HuH-7 (cell line): Measurements from ENCODE around the gene FBXO24.

Experiments
- DNase-seq: peaks from one replicate; pipeline ENCODE4 v3.0.0; 2011; ENCODE audit warnings: low spot score

Gene FBXO24

GRCh38 chr7:100591596-100591995, 5.5 kb downstream of the FBXO24 start:
- no peak for DNase-seq

DNA sequence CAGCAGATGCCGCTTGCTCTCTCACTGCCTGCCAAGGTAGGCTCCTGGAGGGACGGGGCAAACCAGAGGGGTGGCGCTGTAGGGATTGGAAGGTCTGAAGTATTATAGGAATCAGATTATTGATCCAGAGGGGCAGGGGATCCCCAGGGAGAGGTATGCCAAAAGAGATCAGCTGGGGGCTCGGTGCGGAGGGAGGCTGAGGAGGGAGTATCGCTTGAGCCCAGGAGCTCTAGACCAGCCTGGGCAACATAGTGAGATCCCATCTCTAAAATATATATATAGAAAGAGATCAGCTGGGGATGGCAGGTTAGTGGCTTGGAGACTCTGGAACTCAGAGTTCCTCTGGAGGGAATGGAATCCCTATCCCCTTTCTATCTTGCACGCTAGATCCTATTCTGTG, 9.1 kb downstream of the FBXO24 start:
- no peak for DNase-seq

DNA sequence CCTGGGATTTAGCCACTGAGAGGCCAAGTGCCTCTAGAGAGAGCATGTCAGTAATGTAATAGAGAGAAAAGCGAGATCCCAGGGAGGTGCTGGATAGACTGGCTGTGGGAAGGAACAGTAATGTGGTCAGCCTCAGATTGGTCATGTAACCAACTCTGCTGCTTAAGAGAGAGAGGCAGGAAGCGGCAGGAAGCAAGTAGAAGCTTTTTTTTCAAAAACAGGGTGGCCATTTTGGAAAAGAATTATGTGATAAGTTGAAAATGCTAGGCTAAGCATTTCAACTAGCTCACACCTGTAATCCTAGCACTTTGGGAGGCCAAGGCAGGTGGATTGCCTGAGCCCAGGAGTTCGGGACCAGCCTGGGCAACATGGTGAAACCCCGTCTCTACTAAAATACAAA, 12.3 kb downstream of the FBXO24 start:
- no peak for DNase-seq

DNA sequence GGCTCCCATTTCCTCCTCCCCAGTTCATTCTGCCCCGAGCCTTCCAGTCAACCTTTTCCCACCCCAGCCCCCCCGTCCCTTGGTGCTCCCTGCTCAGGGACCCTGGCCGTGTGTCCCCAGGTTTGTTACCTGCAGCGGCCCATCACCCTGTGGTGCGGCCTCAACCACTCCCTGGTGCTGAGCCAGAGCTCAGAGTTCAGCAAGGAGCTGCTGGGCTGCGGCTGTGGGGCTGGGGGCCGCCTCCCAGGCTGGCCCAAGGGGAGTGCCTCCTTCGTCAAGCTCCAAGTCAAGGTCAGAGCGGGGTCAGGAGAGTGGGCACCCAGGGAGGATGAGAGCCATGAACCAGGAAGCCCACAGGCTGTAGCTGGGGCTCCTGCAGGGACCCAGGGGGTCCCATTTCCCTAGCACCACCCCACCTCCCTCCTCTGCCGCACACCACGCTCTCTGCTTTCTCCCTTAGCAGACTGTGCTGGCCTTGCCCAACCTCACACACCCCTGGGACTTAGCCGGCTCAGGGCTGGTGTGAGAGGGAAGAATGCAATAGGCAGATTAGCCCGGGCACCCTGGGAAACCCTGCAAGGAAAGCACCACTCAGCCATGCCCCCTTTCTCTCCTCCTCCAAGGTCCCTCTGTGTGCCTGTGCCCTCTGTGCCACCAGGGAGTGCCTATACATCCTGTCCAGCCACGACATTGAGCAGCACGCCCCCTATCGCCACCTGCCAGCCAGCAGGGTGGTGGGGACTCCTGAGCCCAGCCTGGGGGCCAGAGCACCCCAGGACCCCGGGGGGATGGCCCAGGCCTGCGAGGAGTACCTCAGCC, 14.0 kb downstream of the FBXO24 start:
- no peak for DNase-seq

DNA sequence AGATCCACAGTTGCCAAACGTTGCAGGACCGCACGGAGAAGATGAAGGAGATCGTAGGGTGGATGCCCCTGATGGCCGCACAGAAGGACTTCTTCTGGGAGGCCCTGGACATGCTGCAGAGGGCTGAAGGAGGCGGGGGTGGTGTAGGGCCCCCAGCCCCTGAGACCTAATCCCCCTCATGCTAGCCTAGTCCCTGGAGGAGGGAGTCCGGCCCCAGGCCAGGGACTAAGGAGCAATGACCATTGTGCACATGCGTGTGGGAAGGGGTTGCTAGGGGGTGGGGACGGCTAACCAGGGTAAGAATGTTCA, 14.6 kb downstream of the FBXO24 start:
- DNase-seq: no peak

- no peak for DNase-seq
Measured at GRCh38 chr7:100602889-100603725, 17.0 kb downstream of the FBXO24 start.

- no peak for DNase-seq
Measured at GRCh38 chr7:100603726-100604027, 17.5 kb downstream of the FBXO24 start.

DNA sequence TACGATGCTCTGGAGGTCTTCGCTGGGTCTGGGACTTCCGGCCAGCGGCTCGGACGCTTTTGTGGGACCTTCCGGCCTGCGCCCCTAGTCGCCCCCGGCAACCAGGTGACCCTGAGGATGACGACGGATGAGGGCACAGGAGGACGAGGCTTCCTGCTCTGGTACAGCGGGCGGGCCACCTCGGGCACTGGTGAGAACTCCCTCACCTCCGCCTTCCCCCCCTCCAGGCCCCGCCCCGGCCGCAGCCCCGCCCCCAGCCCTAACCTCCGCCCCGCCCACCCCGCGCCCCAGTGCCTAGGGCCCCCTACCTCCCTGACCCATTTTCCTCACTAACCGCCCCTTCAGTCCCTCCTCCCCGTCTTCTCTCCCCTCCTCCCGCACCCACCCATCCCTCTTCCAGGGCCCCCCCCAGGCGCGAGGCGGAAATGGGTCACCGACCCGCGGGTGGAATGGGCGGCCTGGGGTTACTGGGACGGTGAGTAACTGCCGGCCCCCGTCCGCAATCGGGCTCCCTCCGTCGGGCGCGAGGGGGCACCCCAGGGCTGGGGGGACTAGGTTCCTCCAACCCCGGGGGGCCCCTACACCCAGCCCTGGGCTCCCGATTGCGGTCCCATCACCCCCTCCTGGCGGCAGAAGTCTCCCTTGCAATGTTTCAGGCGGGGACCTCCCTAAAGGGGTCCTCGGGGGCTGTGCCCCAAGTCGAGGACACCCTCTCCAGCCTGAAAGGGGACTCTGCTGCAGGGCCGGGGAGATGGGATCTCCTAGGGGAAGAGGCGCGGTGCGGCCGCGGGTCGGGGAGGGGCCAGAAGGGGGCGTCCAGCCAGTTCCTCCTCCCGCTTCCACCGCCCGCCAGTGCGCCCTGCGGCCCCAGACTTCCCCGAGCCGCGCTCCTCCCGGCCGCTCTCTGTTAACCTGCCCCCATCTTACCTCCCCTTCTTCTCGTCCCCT, 18.2 kb downstream of the FBXO24 start:
- no peak for DNase-seq

- no peak for DNase-seq
Measured at GRCh38 chr7:100604976-100605911, 19.1 kb downstream of the FBXO24 start.

GRCh38 chr7:100606313-100606712, 20.2 kb downstream of the FBXO24 start:
- no peak for DNase-seq

GRCh38 chr7:100607111-100607510, 21.0 kb downstream of the FBXO24 start:
- no peak for DNase-seq

- DNase-seq: no peak
Measured at GRCh38 chr7:100609958-100610357, 23.8 kb downstream of the FBXO24 start.

GRCh38 chr7:100611983-100612729, 26.0 kb downstream of the FBXO24 start, which contains the start of gene MOSPD3:
MOSPD3 (plus strand) TSS chr7:100612540; CDS start chr7:100612792, 252 bp downstream.
- peak; percentile 100 for DNase-seq

DNA sequence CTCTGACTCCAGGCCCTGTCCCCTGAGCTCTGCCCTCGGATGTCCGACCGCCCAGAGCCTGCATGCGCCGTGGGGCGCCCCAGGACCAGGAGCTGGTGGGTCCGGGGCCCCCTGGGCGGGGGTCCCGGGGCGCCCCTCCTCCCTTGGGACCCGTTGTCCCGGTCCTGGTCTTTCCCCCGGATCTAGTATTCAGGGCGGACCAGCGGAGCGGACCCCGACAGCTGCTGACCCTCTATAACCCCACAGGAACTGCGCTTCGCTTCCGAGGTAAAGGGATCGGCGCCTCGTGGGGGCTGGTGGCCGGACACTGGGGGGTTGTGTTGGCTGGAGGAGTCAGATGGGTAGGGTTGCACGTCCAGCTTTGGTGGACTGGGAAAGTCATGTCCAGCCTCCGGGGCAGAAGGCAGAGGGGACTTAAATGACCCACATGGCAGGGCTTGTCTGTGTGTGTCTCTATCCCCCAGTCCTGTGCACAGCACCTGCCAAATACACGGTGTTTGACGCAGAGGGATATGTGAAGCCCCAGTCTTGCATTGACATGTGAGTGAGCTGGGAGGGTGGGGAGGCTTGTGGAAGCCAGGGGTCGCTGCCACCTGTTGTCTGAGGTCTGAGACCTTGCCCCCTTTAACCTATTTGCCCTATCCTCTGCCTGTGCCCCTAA, 26.7 kb downstream of the FBXO24 start:
- peak; percentile 68 for DNase-seq

DNA sequence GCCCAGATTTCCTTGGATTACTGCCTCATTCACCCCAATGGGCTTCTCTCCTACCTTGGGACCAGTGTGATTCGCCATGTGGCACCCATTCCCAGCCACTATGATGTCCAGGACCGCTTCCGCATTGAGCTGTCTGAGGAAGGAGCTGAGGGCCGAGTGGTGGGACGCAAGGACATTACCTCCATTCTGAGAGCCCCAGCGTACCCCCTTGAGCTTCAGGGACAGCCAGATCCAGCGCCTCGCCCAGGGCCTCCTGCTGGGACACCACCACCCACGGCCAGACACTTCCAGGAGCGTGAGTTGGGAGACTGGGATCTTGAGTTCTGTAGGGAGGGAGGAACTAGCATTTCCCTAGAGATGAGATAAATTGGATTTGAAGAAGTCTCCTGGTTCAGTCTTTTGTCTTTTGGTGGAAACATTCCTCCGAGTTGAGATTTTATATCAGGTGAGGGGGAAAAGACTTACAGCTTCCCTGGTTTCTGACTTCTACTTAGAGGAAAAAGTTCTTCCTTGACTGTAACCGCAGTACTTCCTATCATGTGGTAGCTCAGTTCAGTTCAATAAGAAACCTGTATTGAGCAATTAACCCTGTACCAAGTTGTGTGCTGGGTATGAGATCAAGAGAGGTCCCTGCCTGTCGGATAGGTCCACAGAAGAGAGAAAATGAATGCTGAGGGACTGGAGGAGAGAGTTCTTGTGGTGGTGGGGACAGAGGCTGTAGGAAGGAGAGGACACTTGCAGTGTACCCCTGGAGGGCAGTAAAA, 27.5 kb downstream of the FBXO24 start:
- no peak for DNase-seq

DNA sequence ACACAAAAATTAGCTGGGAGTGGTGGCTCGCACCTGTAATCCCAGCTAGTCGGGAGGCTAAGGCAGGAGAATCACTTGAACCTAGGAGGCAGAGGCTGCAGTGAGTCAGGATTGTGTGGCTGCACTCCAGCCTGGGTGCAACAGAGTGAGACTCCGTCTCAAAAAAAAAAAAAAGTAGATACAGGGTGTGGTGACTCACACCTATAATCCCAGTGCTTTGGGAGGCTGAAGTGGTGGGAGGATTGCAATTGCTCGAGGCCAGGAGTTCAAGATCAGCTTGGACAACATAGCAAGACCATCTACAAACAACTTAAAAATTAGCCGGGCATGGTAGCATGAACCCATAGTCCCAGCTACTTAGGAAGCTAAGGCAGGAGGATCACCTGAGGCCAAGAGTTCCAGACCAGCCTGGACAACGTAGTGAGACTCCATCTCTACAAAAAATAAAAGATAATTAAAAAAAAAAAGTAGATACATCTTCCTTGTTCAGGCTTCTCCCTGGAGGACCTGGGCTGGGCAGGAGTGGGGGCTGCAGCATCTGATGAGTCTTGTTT, 28.3 kb downstream of the FBXO24 start:
- no peak for DNase-seq

- no peak for DNase-seq
Measured at GRCh38 chr7:100620239-100620638, 34.1 kb downstream of the FBXO24 start.

GRCh38 chr7:100620804-100621203, 34.7 kb downstream of the FBXO24 start:
- DNase-seq: no peak

DNA sequence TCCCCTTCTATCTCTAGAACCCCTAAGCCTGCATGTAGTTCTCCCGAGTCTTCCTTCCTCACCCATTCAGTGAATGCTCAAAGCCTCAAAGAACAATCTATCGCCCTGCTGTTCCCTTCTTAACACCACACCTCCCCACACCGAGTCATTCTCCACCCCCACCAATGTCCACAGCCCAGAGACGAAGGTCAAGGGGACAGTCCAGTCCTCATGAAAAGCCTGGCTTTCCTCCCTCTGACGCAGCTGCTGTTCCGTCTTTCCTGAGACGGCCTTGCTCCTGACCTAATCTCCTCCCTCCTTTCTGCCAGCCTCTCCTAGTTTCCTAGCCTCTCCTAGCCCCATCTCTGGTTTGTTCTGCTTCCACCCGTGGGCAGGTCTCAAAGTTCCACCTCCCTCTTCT, 35.4 kb downstream of the FBXO24 start:
- DNase-seq: no peak
